ENCODE measurements around the gene RAP1GAP2. TPM values are rescaled to one million over a fixed set of nuclear protein-coding genes. Genes with fewer than 3 reads are reported as not detected.

RAP1GAP2 gene
- total RNA-seq, 4 donors from 2014 or later: 1.5 to 23.1 (median 6.7) TPM

- H3K36me3 ChIP-seq: no peaks in the 10 kb centered on the region
- intact Hi-C loops (cut with DNase I; ENCODE audit: low total_unique reads): no loop called here
- H3K27ac ChIP-seq: no peak overlapping the region
- H3K4me1 ChIP-seq: no peaks in the 10 kb centered on the region
- DNase-seq: no peak
- H3K9me3 ChIP-seq: no peaks in the 10 kb centered on the region
- TF ChIP-seq POLR2A (IDR thresholded peaks at IDR 0.05): no peak
- TF ChIP-seq, protein P1, sequence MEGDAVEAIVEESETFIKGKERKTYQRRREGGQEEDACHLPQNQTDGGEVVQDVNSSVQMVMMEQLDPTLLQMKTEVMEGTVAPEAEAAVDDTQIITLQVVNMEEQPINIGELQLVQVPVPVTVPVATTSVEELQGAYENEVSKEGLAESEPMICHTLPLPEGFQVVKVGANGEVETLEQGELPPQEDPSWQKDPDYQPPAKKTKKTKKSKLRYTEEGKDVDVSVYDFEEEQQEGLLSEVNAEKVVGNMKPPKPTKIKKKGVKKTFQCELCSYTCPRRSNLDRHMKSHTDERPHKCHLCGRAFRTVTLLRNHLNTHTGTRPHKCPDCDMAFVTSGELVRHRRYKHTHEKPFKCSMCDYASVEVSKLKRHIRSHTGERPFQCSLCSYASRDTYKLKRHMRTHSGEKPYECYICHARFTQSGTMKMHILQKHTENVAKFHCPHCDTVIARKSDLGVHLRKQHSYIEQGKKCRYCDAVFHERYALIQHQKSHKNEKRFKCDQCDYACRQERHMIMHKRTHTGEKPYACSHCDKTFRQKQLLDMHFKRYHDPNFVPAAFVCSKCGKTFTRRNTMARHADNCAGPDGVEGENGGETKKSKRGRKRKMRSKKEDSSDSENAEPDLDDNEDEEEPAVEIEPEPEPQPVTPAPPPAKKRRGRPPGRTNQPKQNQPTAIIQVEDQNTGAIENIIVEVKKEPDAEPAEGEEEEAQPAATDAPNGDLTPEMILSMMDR (IDR thresholded peaks at IDR 0.05): no peak
- H3K27me3 ChIP-seq: no peaks in the 10 kb centered on the region
- no peak overlapping the region for H3K4me3 ChIP-seq
Measured at GRCh38 chr17:2865228-2865627, 69.0 kb downstream of the RAP1GAP2 start.

DNA sequence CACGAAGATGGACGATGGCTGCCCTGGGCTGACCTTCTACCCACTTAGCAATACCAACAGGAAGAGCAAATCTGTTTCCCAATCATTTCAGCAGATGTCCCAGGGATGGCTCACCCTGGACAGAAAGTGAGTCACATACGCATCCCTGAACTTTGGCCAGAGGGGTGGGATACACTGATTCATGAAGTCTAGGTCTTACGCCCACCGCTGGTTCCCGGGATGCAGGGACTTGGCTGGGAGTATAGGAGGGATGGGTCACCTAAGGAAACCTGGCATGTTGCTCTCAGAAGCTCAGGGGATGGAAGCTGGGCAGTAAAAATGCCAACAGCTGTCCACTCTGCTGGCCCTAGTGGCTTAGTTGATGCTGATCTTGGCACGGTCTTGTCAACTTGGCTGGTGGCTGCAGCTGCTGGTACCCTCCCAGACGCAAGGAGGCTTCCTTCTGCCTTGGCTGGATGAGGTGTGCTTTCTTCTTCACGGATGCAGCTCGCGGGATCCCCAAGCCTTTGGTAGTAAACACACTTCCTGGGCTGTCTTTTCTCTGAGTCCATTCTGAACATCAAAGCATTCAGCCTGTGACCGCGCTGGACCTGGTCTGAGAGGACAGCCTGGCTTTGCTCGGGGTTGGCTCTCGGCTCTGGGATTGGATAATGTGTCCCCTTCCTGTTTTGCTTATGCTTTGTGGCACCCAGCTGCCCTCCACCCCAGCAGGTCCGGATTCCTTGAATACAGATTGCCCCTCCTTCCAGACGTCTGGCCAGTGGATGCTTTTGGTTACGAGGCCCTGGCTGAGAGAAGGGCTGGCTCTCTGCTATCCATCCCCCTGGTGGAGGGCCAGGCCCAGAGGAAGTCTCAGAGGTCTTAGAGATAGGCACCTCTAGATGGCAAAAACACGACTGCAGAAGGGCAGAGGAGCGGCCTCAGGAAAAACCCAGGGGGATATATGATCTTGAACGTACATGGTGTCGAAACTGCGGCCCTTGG, 71.5 kb downstream of the RAP1GAP2 start:
- Histone ChIP-seq H3K27ac (no peak overlapping the region), H3K9me3 (no peaks in the 10 kb centered on the region), H3K27me3 (no peaks in the 10 kb centered on the region), H3K36me3 (no peaks in the 10 kb centered on the region), H3K4me3 (no peak overlapping the region), H3K4me1 (no peaks in the 10 kb centered on the region)
- DNase-seq: no peak
- no peak for TF ChIP-seq POLR2A (IDR thresholded peaks at IDR 0.05)
- TF ChIP-seq, protein P1 (IDR thresholded peaks at IDR 0.05): no peak
- intact Hi-C loops (cut with DNase I; ENCODE audit: low total_unique reads): no loop called here

- H3K9me3 ChIP-seq: no peaks in the 10 kb centered on the region
Measured at GRCh38 chr17:2869604-2870003, 73.4 kb downstream of the RAP1GAP2 start.

GRCh38 chr17:2871205-2871604, 75.0 kb downstream of the RAP1GAP2 start:
- no peak overlapping the region for H3K4me3 ChIP-seq
- no peaks in the 10 kb centered on the region for H3K36me3 ChIP-seq
- no peaks in the 10 kb centered on the region for H3K27me3 ChIP-seq
- DNase-seq: no peak
- no peak overlapping the region for H3K27ac ChIP-seq
- TF ChIP-seq, protein P1 (IDR thresholded peaks at IDR 0.05): no peak
- TF ChIP-seq POLR2A (IDR thresholded peaks at IDR 0.05): no peak
- intact Hi-C loops (cut with DNase I; ENCODE audit: low total_unique reads): no loop called here
- no peaks in the 10 kb centered on the region for H3K9me3 ChIP-seq
- no peaks in the 10 kb centered on the region for H3K4me1 ChIP-seq

More at GRCh38 chr17:2869604-2870003, 73.4 kb downstream of the RAP1GAP2 start:
- no peak for TF ChIP-seq POLR2A (IDR thresholded peaks at IDR 0.05)
- TF ChIP-seq, protein P1 (IDR thresholded peaks at IDR 0.05): no peak
- Histone ChIP-seq H3K4me3 (no peak overlapping the region), H3K27ac (no peak overlapping the region), H3K4me1 (no peaks in the 10 kb centered on the region), H3K27me3 (no peaks in the 10 kb centered on the region), H3K36me3 (no peaks in the 10 kb centered on the region)
- intact Hi-C loops (cut with DNase I; ENCODE audit: low total_unique reads): no loop called here
- no peak for DNase-seq

DNA sequence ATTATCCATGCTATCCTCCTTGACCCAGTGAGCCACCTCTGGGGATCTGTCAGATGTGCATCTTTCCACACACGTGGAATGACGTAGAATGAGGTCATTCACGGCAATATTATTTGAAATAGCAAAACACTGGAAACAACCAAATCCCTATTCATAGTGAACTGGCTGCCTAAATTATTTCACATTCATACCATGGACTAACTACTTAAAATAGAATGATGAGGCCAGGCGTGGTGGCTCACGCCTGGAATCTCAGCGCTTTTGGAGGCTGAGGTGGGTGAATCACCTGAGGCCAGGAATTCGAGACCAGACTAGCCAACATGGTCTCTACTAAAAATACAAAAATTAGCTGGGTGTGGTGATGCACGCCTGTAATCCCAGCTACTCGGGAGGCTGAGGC, 75.5 kb downstream of the RAP1GAP2 start:
- H3K27me3 ChIP-seq: no peaks in the 10 kb centered on the region
- no peak overlapping the region for H3K4me3 ChIP-seq
- H3K9me3 ChIP-seq: no peaks in the 10 kb centered on the region
- no peak for DNase-seq
- H3K4me1 ChIP-seq: no peaks in the 10 kb centered on the region
- intact Hi-C loops (cut with DNase I; ENCODE audit: low total_unique reads): no loop called here
- TF ChIP-seq, protein P1 (IDR thresholded peaks at IDR 0.05): no peak
- TF ChIP-seq POLR2A (IDR thresholded peaks at IDR 0.05): no peak
- no peak overlapping the region for H3K27ac ChIP-seq
- H3K36me3 ChIP-seq: no peaks in the 10 kb centered on the region

Data from uterus (tissue), 4 donors.